Bronchial epithelial cell (primary cell): Measurements from ENCODE around the gene AKAP1. TPM values are rescaled to one million over a fixed set of nuclear protein-coding genes. Genes with fewer than 3 reads are reported as not detected.

Experiments used
- DNase-seq: peaks from one replicate; pipeline ENCODE4 v3.0.0-alpha.2; 2010; ENCODE audit warnings: low read depth
- FAIRE-seq: peaks from 2 replicates; lab custom pipeline; 2011; peaks lifted over from hg19 to GRCh38; lab: Jason Lieb, UNC
- H3K27me3 ChIP-seq: 2 replicates; pipeline ENCODE4 v1.5.1; 2011; ENCODE audit warnings: low read length; ENCODE audit not compliant: control insufficient read depth, insufficient read depth
- H3K36me3 ChIP-seq: 2 replicates; pipeline ENCODE4 v1.5.1; 2011; ENCODE audit warnings: low read length; ENCODE audit not compliant: control insufficient read depth, insufficient read depth
- H3K4me3 ChIP-seq: 2 replicates; pipeline ENCODE4 v1.5.1; 2011; ENCODE audit warnings: mild to moderate bottlenecking, low read depth, low read length, control low read depth
- CTCF ChIP-seq: IDR thresholded peaks from 2 replicates; pipeline ENCODE4 v1.5.1; 2011; ENCODE audit warnings: mild to moderate bottlenecking, moderate library complexity, low read length, control low read depth, inconsistent platforms; ENCODE audit not compliant: insufficient read depth, severe bottlenecking
- total RNA-seq: library from RNA; depleted of rRNA; stranded (reverse); fragments of >200 nt; gene quantifications from 2 replicates; pipeline ENCODE4 v1.2.1, GENCODE V29; 2014

Gene AKAP1
- total RNA-seq, 1 donor from 2014 or later = 30.0 TPM

- Histone ChIP-seq H3K4me3 (no peak overlapping the region), H3K36me3 (no peaks in the 10 kb centered on the region), H3K27me3 (peaks cover 2% of the 10 kb centered on the region)
- DNase-seq (no peak), FAIRE-seq (no peak)
- no peak for TF ChIP-seq CTCF
Measured at GRCh38 chr17:57140316-57140715, 55.3 kb downstream of the AKAP1 start.

GRCh38 chr17:57142925-57143324, 57.9 kb downstream of the AKAP1 start:
- Histone ChIP-seq H3K4me3 (no peak overlapping the region), H3K36me3 (no peaks in the 10 kb centered on the region), H3K27me3 (no peaks in the 10 kb centered on the region)
- DNase-seq (no peak), FAIRE-seq (peak; percentile 73)
- no peak for TF ChIP-seq CTCF

- H3K36me3 ChIP-seq = no peaks in the 10 kb centered on the region
- DNase-seq (no peak), FAIRE-seq (peak; percentile 36)
Measured at GRCh38 chr17:57143361-57143760, 58.3 kb downstream of the AKAP1 start.

GRCh38 chr17:57143919-57144318, 58.9 kb downstream of the AKAP1 start:
- Histone ChIP-seq H3K27me3 (no peaks in the 10 kb centered on the region), H3K4me3 (no peak overlapping the region), H3K36me3 (no peaks in the 10 kb centered on the region)
- FAIRE-seq (no peak), DNase-seq (no peak)
- no peak for TF ChIP-seq CTCF

More at GRCh38 chr17:57143361-57143760, 58.3 kb downstream of the AKAP1 start:
- no peak for TF ChIP-seq CTCF
- H3K27me3 ChIP-seq = no peaks in the 10 kb centered on the region
- no peak overlapping the region for H3K4me3 ChIP-seq

GRCh38 chr17:57144567-57144966, 59.5 kb downstream of the AKAP1 start:
- Histone ChIP-seq H3K27me3 (no peaks in the 10 kb centered on the region), H3K4me3 (no peak overlapping the region), H3K36me3 (no peaks in the 10 kb centered on the region)
- DNase-seq (no peak), FAIRE-seq (no peak)
- TF ChIP-seq CTCF = no peak

GRCh38 chr17:57145347-57145746, 60.3 kb downstream of the AKAP1 start:
- FAIRE-seq = no peak
- Histone ChIP-seq H3K4me3 (no peak overlapping the region), H3K36me3 (no peaks in the 10 kb centered on the region), H3K27me3 (no peaks in the 10 kb centered on the region)
- TF ChIP-seq CTCF = no peak
- no peak for DNase-seq
